Fibroblast of lung (primary cell): ENCODE data around the gene PRKCH. TPM values are rescaled to one million over a fixed set of nuclear protein-coding genes. Genes with fewer than 3 reads are reported as not detected.

Experiments
- DNase-seq, 2 donors: peaks; one replicate each; pipeline versions ENCODE4 v3.0.0 to v3.0.0-alpha.2; 2010; ENCODE audit warnings: low read depth in 2 of 2
- H2AFZ ChIP-seq: 2 replicates; pipeline ENCODE4 v1.5.1; 2012; ENCODE audit warnings: low read length, control low read depth, inconsistent platforms
- H3K27ac ChIP-seq: 2 replicates; pipeline ENCODE4 v1.5.1; 2011; ENCODE audit warnings: low read length, control low read depth; ENCODE audit not compliant: insufficient read depth
- H3K27me3 ChIP-seq: 2 replicates; pipeline ENCODE4 v1.5.1; 2011; ENCODE audit warnings: mild to moderate bottlenecking, low read length; ENCODE audit not compliant: control insufficient read depth, insufficient read depth
- H3K36me3 ChIP-seq: 2 replicates; pipeline ENCODE4 v1.5.1; 2011; ENCODE audit warnings: low read length; ENCODE audit not compliant: control insufficient read depth, insufficient read depth
- H3K4me1 ChIP-seq: 2 replicates; pipeline ENCODE4 v1.5.1; 2011; ENCODE audit warnings: low read length; ENCODE audit not compliant: control insufficient read depth, insufficient read depth; ENCODE audit errors: extremely low read depth
- H3K4me2 ChIP-seq: 2 replicates; pipeline ENCODE4 v1.5.1; 2011; ENCODE audit warnings: low read length, control low read depth; ENCODE audit not compliant: insufficient read depth; ENCODE audit errors: extremely low read depth
- H3K4me3 ChIP-seq, 4 experiments: fragments of 200-600 bp in 1 of 4; sonication (generic) in 1 of 4; replicated peaks in 1 of 4; 2 replicates each; pipeline ENCODE4 v1.5.1; 2011 to 2016; ENCODE audit warnings: low read length in 4 of 4, low read depth in 3 of 4, mild to moderate bottlenecking in 3 of 4, control low read depth in 2 of 4, inconsistent platforms in 1 of 4, mixed read lengths in 1 of 4; ENCODE audit not compliant: insufficient read depth in 1 of 4; ENCODE audit errors: control extremely low read depth in 1 of 4
- H3K79me2 ChIP-seq: 2 replicates; pipeline ENCODE4 v1.5.1; 2012; ENCODE audit warnings: mild to moderate bottlenecking, low read length, inconsistent platforms; ENCODE audit not compliant: control insufficient read depth, insufficient read depth
- H3K9ac ChIP-seq: 2 replicates; pipeline ENCODE4 v1.5.1; 2011; ENCODE audit warnings: mild to moderate bottlenecking, low read length, control low read depth; ENCODE audit not compliant: insufficient read depth
- H3K9me3 ChIP-seq: 2 replicates; pipeline ENCODE4 v1.5.1; 2012; ENCODE audit warnings: low read depth, low read length; ENCODE audit not compliant: control insufficient read depth, insufficient read depth
- H4K20me1 ChIP-seq: 2 replicates; pipeline ENCODE4 v1.5.1; 2011; ENCODE audit warnings: low read length; ENCODE audit not compliant: control insufficient read depth, insufficient read depth; ENCODE audit errors: extremely low read depth
- EZH2 ChIP-seq: IDR thresholded peaks from 2 replicates; pipeline ENCODE4 v1.5.1; 2012; ENCODE audit warnings: low read length, control low read depth, mild to moderate bottlenecking; ENCODE audit errors: missing control alignments
- polyA plus RNA-seq, 2 donors: library from polyadenylated mRNA; depleted of rRNA in 1 of 2; stranded (reverse) in 1 of 2; unstranded in 1 of 2; fragments of >200 nt; gene quantifications; 2 replicates each; pipeline ENCODE4 v1.2.1, GENCODE V29; 2011 to 2012; ENCODE audit warnings: missing spikeins in 1 of 2
- total RNA-seq: library from RNA; depleted of rRNA; stranded (reverse); fragments of >200 nt; gene quantifications from 2 replicates; pipeline ENCODE4 v1.2.1, GENCODE V29; 2014
- TF ChIP-seq, protein P1 (sequence below), 2 donors: IDR thresholded peaks in 1 of 2; conservative IDR thresholded peaks in 1 of 2; 1 replicate in 1 of 2; 2 replicates in 1 of 2; pipeline ENCODE4 v1.5.1; 2011 to 2012; ENCODE audit warnings: low read length in 2 of 2, control low read depth in 1 of 2, inconsistent platforms in 1 of 2, low read depth in 1 of 2, mild to moderate bottlenecking in 1 of 2

PRKCH gene
- total and polyA plus RNA-seq, 2 donors (not counting 1 experiment from before 2014, with no cell fraction given) = 2.9 to 5.4 TPM

DNA sequence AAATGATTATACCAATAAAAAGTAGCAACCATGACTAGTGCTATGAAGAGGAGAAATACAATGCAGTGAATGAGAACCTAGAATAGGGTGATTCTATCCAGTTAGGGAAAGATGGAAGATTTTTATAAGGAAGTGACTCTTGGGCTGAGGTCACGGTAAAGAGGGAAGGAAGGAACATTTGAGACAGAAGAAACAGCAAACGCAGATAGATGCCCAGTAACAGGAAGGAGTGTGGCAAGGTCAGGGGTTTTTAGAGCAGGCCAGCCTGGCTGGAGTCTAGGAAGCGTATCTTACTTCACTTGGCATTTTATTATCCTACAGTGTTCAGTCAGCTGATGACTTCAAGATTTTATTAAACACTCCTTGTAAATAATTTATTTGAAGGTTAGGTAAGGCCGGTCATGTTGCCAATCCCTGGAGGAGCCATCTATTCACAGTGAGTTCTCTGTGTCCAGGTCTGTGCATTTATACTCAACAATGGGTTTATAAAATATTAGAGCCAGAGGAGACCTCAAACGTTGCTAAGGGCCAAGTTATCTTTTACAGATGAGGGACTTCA, 170.6 kb downstream of the PRKCH start:
- Histone ChIP-seq H3K4me2 (no peak overlapping the region), H3K27me3 (no peaks in the 10 kb centered on the region), H3K4me3 (no peak overlapping the region), H3K36me3 (no peaks in the 10 kb centered on the region), H2AFZ (no peak overlapping the region), H3K9ac (no peak overlapping the region), H3K27ac (no peak overlapping the region), H3K4me1 (peaks cover 23% of the 10 kb centered on the region), H4K20me1 (no peaks in the 10 kb centered on the region), H3K9me3 (no peaks in the 10 kb centered on the region), H3K79me2 (no peaks in the 10 kb centered on the region)
- no peak for DNase-seq
- TF ChIP-seq, protein P1, sequence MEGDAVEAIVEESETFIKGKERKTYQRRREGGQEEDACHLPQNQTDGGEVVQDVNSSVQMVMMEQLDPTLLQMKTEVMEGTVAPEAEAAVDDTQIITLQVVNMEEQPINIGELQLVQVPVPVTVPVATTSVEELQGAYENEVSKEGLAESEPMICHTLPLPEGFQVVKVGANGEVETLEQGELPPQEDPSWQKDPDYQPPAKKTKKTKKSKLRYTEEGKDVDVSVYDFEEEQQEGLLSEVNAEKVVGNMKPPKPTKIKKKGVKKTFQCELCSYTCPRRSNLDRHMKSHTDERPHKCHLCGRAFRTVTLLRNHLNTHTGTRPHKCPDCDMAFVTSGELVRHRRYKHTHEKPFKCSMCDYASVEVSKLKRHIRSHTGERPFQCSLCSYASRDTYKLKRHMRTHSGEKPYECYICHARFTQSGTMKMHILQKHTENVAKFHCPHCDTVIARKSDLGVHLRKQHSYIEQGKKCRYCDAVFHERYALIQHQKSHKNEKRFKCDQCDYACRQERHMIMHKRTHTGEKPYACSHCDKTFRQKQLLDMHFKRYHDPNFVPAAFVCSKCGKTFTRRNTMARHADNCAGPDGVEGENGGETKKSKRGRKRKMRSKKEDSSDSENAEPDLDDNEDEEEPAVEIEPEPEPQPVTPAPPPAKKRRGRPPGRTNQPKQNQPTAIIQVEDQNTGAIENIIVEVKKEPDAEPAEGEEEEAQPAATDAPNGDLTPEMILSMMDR (conservative IDR thresholded peaks at IDR 0.05 in 1 of 2, IDR thresholded peaks at IDR 0.05 in 1 of 2; ENCODE audit: low read depth in 1 of 2, low read length in 2 of 2) = no peak
- TF ChIP-seq EZH2 = no peak

DNA sequence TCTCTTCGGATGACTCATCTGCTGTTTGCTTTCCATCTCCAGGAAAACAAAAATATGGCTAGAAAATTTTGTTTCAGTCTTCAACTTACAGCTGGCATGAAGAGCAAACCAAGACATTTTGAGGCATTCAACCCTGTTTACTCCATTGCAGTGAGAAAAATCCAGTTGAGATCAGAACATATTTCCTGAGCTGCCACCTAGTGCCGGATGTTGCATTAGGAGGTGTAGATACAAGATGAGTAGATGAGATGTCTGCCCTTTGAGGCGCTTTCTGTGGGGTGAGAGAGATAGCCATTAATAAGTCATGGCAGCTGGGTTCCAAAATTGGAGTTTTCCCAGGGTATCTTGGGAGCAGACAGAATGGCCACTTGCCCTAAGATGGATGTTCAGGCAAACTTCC, 171.1 kb downstream of the PRKCH start:
- Histone ChIP-seq H3K4me1 (peaks cover 23% of the 10 kb centered on the region), H3K27me3 (no peaks in the 10 kb centered on the region), H3K27ac (no peak overlapping the region), H2AFZ (no peak overlapping the region), H3K4me3 (no peak overlapping the region), H3K36me3 (no peaks in the 10 kb centered on the region), H3K9ac (no peak overlapping the region), H3K79me2 (no peaks in the 10 kb centered on the region), H3K9me3 (no peaks in the 10 kb centered on the region), H3K4me2 (no peak overlapping the region), H4K20me1 (no peaks in the 10 kb centered on the region)
- TF ChIP-seq, protein P1 (conservative IDR thresholded peaks at IDR 0.05 in 1 of 2, IDR thresholded peaks at IDR 0.05 in 1 of 2; ENCODE audit: low read depth in 1 of 2, low read length in 2 of 2) = no peak
- TF ChIP-seq EZH2 = no peak
- no peak for DNase-seq

DNA sequence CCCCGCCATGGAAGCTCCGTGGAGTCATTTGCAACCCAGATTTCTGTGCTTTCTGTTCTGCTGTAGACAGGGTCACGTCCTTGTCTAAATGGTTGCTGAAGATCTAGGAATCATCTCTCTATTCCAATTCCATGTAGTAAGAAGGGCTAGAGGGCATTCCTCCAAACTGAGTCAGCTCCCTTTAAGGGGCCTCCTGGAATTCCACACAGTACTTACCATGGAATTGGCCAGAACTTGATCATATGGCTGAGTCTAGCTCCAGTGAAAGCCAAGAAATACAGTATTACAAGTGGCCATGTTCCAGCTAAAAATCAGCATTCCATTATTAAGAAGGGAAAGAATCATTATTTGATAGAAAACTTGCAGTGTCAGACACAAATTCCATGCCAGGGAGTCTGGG, 171.9 kb downstream of the PRKCH start:
- no peak for TF ChIP-seq EZH2
- TF ChIP-seq, protein P1 (conservative IDR thresholded peaks at IDR 0.05 in 1 of 2, IDR thresholded peaks at IDR 0.05 in 1 of 2; ENCODE audit: low read depth in 1 of 2, low read length in 2 of 2) = no peak
- Histone ChIP-seq H3K4me1 (peaks cover 23% of the 10 kb centered on the region), H3K9me3 (no peaks in the 10 kb centered on the region), H3K79me2 (no peaks in the 10 kb centered on the region), H2AFZ (no peak overlapping the region), H3K4me2 (peak overlapping the region; percentile 58), H3K27me3 (no peaks in the 10 kb centered on the region), H3K4me3 (no peak overlapping the region), H3K27ac (peak overlapping the region; percentile 38), H3K36me3 (no peaks in the 10 kb centered on the region), H3K9ac (no peak overlapping the region), H4K20me1 (no peaks in the 10 kb centered on the region)
- peak; percentile 92 to 97 for DNase-seq
